HG03469 (cell line): ENCODE measurements around the gene ALG6.
"Not testable (repeated sequence)": the region's sequence is repeated elsewhere in the genome, so short reads cannot be mapped to it uniquely, and the experiment has no call there.

Experiments
- ATAC-seq: cut with Tn5 transposase; IDR thresholded peaks from one replicate; pipeline ENCODE4 v1.9.1; 2021; ENCODE audit warnings: mild to moderate bottlenecking, moderate library complexity, moderate number of reproducible peaks; ENCODE audit not compliant: unreplicated experiment

Gene ALG6

GRCh38 chr1:63411066-63411465 lies 43.6 kb downstream of the ALG6 start:
- ATAC-seq: no peak

- ATAC-seq: no peak
Measured at GRCh38 chr1:63413394-63413793, 46.0 kb downstream of the ALG6 start.

GRCh38 chr1:63414691-63415365 lies 47.4 kb downstream of the ALG6 start:
- no peak for ATAC-seq

- no peak for ATAC-seq
Measured at GRCh38 chr1:63418101-63418500, 50.7 kb downstream of the ALG6 start.

- not testable (repeated sequence) for ATAC-seq
Measured at GRCh38 chr1:63420746-63421145, 53.3 kb downstream of the ALG6 start.

- no peak for ATAC-seq
Measured at GRCh38 chr1:63423649-63424048, 56.2 kb downstream of the ALG6 start.

- no peak for ATAC-seq
Measured at GRCh38 chr1:63428815-63429214, 61.4 kb downstream of the ALG6 start.

GRCh38 chr1:63429281-63429680 lies 61.9 kb downstream of the ALG6 start:
- no peak for ATAC-seq

- ATAC-seq: no peak
Measured at GRCh38 chr1:63435161-63435560, 67.7 kb downstream of the ALG6 start.

GRCh38 chr1:63442141-63442475 lies 74.7 kb downstream of the ALG6 start:
- ATAC-seq: no peak

- no peak for ATAC-seq
Measured at GRCh38 chr1:63448731-63449246, 81.4 kb downstream of the ALG6 start.

- no peak for ATAC-seq
Measured at GRCh38 chr1:63450416-63450815, 83.0 kb downstream of the ALG6 start.

- no peak for ATAC-seq
Measured at GRCh38 chr1:63453232-63453631, 85.8 kb downstream of the ALG6 start.

- ATAC-seq: no peak
Measured at GRCh38 chr1:63454269-63454668, 86.8 kb downstream of the ALG6 start.

GRCh38 chr1:63458750-63459149 lies 91.3 kb downstream of the ALG6 start:
- no peak for ATAC-seq

- ATAC-seq: no peak
Measured at GRCh38 chr1:63461661-63462230, 94.3 kb downstream of the ALG6 start.

- ATAC-seq: no peak
Measured at GRCh38 chr1:63463248-63463647, 95.8 kb downstream of the ALG6 start.

GRCh38 chr1:63466181-63466580 lies 98.8 kb downstream of the ALG6 start:
- no peak for ATAC-seq

GRCh38 chr1:63466759-63467158 lies 99.3 kb downstream of the ALG6 start:
- ATAC-seq: no peak

- ATAC-seq: not testable (repeated sequence)
Measured at GRCh38 chr1:63468683-63469082, 101.3 kb downstream of the ALG6 start.

GRCh38 chr1:63475761-63476160 lies 108.3 kb downstream of the ALG6 start:
- ATAC-seq: no peak

- no peak for ATAC-seq
Measured at GRCh38 chr1:63480057-63480456, 112.6 kb downstream of the ALG6 start.

GRCh38 chr1:63486629-63487028 lies 119.2 kb downstream of the ALG6 start:
- ATAC-seq: no peak
